Measurements from ENCODE around the gene KLF9.
"Not testable (repeated sequence)": the region's sequence is repeated elsewhere in the genome, so short reads cannot be mapped to it uniquely, and the experiment has no call there.

The KLF9 gene

GRCh38 chr9:70403166-70403565 lies 11.3 kb downstream of the KLF9 start:
- ATAC-seq: no peak

- no peak for ATAC-seq
Measured at GRCh38 chr9:70402213-70402612, 12.2 kb downstream of the KLF9 start.

GRCh38 chr9:70401241-70401640 lies 13.2 kb downstream of the KLF9 start:
- not testable (repeated sequence) for ATAC-seq

- peak in 1 of 2 donors; percentile 8 for ATAC-seq
Measured at GRCh38 chr9:70400107-70400892, 14.2 kb downstream of the KLF9 start.

- ATAC-seq: no peak
Measured at GRCh38 chr9:70399141-70399540, 15.3 kb downstream of the KLF9 start.

GRCh38 chr9:70398145-70398556 lies 16.3 kb downstream of the KLF9 start:
- peak; percentile 66 to 76 for ATAC-seq

- no peak for ATAC-seq
Measured at GRCh38 chr9:70395652-70396051, 18.8 kb downstream of the KLF9 start.

GRCh38 chr9:70392850-70393249 lies 21.6 kb downstream of the KLF9 start:
- ATAC-seq: no peak

GRCh38 chr9:70392189-70392588 lies 22.3 kb downstream of the KLF9 start:
- no peak for ATAC-seq

- peak in 1 of 2 donors; percentile 11 for ATAC-seq
Measured at GRCh38 chr9:70390933-70391341, 23.5 kb downstream of the KLF9 start.

GRCh38 chr9:70389621-70390266 lies 24.7 kb downstream of the KLF9 start:
- peak; percentile 86 to 94 for ATAC-seq

- ATAC-seq: no peak
Measured at GRCh38 chr9:70389188-70389587, 25.3 kb downstream of the KLF9 start.

- ATAC-seq: no peak
Measured at GRCh38 chr9:70387663-70388062, 26.8 kb downstream of the KLF9 start.

GRCh38 chr9:70385426-70385825 lies 29.0 kb downstream of the KLF9 start:
- ATAC-seq: no peak

GRCh38 chr9:70382709-70383605 lies 31.5 kb downstream of the KLF9 start:
- ATAC-seq: no peak

GRCh38 chr9:70382046-70382708 lies 32.3 kb downstream of the KLF9 start:
- ATAC-seq: no peak

GRCh38 chr9:70374962-70375618 lies 39.4 kb downstream of the KLF9 start:
- ATAC-seq: no peak

GRCh38 chr9:70367305-70367930 lies 47.0 kb downstream of the KLF9 start:
- ATAC-seq: no peak

GRCh38 chr9:70363760-70364159 lies 50.7 kb downstream of the KLF9 start:
- no peak for ATAC-seq

GRCh38 chr9:70362952-70363351 lies 51.5 kb downstream of the KLF9 start:
- ATAC-seq: no peak

GRCh38 chr9:70355801-70356200 lies 58.7 kb downstream of the KLF9 start:
- ATAC-seq: no peak

- no peak for ATAC-seq
Measured at GRCh38 chr9:70352802-70353201, 61.7 kb downstream of the KLF9 start.

All from activated CD4-positive, CD25-positive, alpha-beta regulatory T cell treated with anti-CD3 and anti-CD28 coated beads, Interleukin-2, amount 50 U/mL, for 24 hours (primary cell).